LNCaP clone FGC (cell line): ENCODE results near the gene EML6.

Experiments used
- DNase-seq: peaks from one replicate; pipeline ENCODE4 v3.0.0-alpha.2; 2011; ENCODE audit warnings: low read depth
- H3K4me3 ChIP-seq: 2 replicates; pipeline ENCODE4 v1.5.1; 2011; ENCODE audit warnings: mild to moderate bottlenecking, low read depth, low read length, control low read depth
- TF ChIP-seq, protein P1 (sequence below): IDR thresholded peaks from 2 replicates; pipeline ENCODE4 v1.5.1; 2012; ENCODE audit warnings: mild to moderate bottlenecking; ENCODE audit not compliant: control insufficient read depth, insufficient read depth; ENCODE audit errors: extremely low read depth

The EML6 gene

DNA sequence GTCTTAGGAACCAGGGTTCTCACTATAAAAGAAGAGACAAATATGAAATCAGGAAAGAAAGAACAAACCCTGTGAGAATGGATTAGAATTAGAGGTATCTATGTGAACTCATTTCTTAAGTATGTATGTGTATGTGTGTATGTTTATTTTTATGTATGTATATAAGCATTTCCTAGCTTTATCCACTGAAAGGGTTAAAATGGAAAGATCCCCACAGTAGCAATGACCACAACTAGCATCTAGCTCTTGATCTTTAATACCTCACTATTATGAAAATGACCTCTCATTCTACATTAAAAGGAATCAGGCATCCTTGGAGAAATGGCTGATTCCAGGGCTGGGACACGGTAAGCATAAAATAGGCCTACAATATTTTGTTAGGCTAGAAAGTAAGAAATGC is 295.2 kb downstream of the EML6 start:
- DNase-seq: no peak
- no peak overlapping the region for H3K4me3 ChIP-seq
- TF ChIP-seq, protein P1, sequence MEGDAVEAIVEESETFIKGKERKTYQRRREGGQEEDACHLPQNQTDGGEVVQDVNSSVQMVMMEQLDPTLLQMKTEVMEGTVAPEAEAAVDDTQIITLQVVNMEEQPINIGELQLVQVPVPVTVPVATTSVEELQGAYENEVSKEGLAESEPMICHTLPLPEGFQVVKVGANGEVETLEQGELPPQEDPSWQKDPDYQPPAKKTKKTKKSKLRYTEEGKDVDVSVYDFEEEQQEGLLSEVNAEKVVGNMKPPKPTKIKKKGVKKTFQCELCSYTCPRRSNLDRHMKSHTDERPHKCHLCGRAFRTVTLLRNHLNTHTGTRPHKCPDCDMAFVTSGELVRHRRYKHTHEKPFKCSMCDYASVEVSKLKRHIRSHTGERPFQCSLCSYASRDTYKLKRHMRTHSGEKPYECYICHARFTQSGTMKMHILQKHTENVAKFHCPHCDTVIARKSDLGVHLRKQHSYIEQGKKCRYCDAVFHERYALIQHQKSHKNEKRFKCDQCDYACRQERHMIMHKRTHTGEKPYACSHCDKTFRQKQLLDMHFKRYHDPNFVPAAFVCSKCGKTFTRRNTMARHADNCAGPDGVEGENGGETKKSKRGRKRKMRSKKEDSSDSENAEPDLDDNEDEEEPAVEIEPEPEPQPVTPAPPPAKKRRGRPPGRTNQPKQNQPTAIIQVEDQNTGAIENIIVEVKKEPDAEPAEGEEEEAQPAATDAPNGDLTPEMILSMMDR: no peak

DNA sequence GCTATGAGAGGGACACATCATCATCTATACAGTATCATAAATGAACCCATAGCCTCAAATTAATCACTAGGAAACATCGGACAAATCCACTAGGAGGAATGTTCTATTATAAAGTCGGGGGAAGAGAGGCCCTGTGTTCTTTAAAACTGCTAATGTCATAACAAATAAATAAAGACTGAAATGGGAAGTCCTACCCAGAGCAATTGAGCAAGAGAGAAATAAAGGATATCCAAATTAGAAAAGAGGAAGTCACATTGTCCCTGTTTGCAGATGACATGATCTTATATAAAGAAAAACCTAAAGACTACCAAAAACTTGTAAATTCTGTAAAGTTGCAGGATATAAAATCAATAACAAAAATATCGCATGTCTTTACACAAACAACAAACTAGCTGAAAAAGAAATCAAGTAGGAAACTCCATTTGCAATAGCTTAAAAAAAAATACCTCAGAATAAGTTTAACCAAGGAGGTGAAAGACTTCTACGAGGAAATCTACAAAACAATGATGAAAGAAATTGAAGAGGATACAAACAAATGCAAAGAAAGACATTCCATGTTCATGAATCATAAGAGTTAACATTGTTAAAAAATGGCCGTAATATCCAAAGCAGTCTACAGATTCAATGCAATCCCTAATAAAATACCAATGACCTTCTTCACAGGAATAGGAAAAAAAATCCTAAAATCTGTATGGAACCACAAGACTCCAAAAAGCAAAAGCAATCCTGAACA is 296.2 kb downstream of the EML6 start:
- DNase-seq: no peak
- TF ChIP-seq, protein P1: no peak
- H3K4me3 ChIP-seq: no peak overlapping the region
